ENCODE data around the gene DLG5.

The DLG5 gene

GRCh38 chr10:77890097-77890496 is 36.5 kb downstream of the DLG5 start:
- DNase-seq = no peak

GRCh38 chr10:77889277-77889903 is 37.2 kb downstream of the DLG5 start:
- no peak for DNase-seq

GRCh38 chr10:77888356-77888703 is 38.2 kb downstream of the DLG5 start:
- DNase-seq = no peak

- no peak for DNase-seq
These were observed 38.8 kb downstream of the DLG5 start for GRCh38 chr10:77887631-77888355.

GRCh38 chr10:77886795-77887355 is 39.7 kb downstream of the DLG5 start:
- DNase-seq = no peak

- DNase-seq = no peak
These were observed 42.4 kb downstream of the DLG5 start for GRCh38 chr10:77884181-77884580.

GRCh38 chr10:77881636-77882035 is 44.9 kb downstream of the DLG5 start:
- DNase-seq = no peak

- no peak for DNase-seq
These were observed 45.3 kb downstream of the DLG5 start for GRCh38 chr10:77881222-77881621.

- peak; percentile 48 for DNase-seq
These were observed 46.8 kb downstream of the DLG5 start for GRCh38 chr10:77879710-77880109.

- no peak for DNase-seq
These were observed 47.5 kb downstream of the DLG5 start for GRCh38 chr10:77879065-77879464.

GRCh38 chr10:77877441-77878344 is 48.9 kb downstream of the DLG5 start:
- no peak for DNase-seq

- DNase-seq = no peak
These were observed 50.8 kb downstream of the DLG5 start for GRCh38 chr10:77875730-77876129.

- DNase-seq = no peak
These were observed 51.7 kb downstream of the DLG5 start for GRCh38 chr10:77874872-77875271.

GRCh38 chr10:77873536-77874380 is 52.8 kb downstream of the DLG5 start:
- no peak for DNase-seq

GRCh38 chr10:77872947-77873535 is 53.5 kb downstream of the DLG5 start:
- DNase-seq = no peak

GRCh38 chr10:77872151-77872946 is 54.2 kb downstream of the DLG5 start:
- DNase-seq = peak; percentile 54

- DNase-seq = no peak
These were observed 56.7 kb downstream of the DLG5 start for GRCh38 chr10:77869626-77870420.

GRCh38 chr10:77868523-77868922 is 58.0 kb downstream of the DLG5 start:
- DNase-seq = no peak

- DNase-seq = no peak
These were observed 59.3 kb downstream of the DLG5 start for GRCh38 chr10:77867124-77867719.

GRCh38 chr10:77866598-77866997 is 60.0 kb downstream of the DLG5 start:
- no peak for DNase-seq

All from NCI-H1694 treated with DMSO at 0.1 percent for 48 hours (cell line).